HFFc6 (cell line): Measurements from ENCODE around the gene ENTPD3. TPM values are rescaled to one million over a fixed set of nuclear protein-coding genes. Genes with fewer than 3 reads are reported as not detected.

Experiments used
- DNase-seq: peaks from one replicate; pipeline ENCODE4 v3.0.0-alpha.2; 2018
- H3K27ac Mint-ChIP-seq: 2 replicates; pipeline ENCODE4 v1.8.0; 2020; ENCODE audit warnings: mild to moderate bottlenecking, mixed read lengths
- H3K27me3 Mint-ChIP-seq: 2 replicates; pipeline ENCODE4 v1.8.0; 2021; ENCODE audit warnings: mild to moderate bottlenecking, moderate library complexity, mixed read lengths; ENCODE audit not compliant: insufficient read depth
- H3K36me3 Mint-ChIP-seq: 2 replicates; pipeline ENCODE4 v1.8.0; 2021; ENCODE audit warnings: low read depth, mixed read lengths
- H3K4me1 Mint-ChIP-seq: 2 replicates; pipeline ENCODE4 v1.8.0; 2020; ENCODE audit warnings: low read depth, mixed read lengths
- H3K4me3 Mint-ChIP-seq: 2 replicates; pipeline ENCODE4 v1.8.0; 2020; ENCODE audit warnings: mild to moderate bottlenecking, moderate library complexity, mixed read lengths
- H3K9me3 Mint-ChIP-seq: 2 replicates; pipeline ENCODE4 v1.8.0; 2020; ENCODE audit warnings: mild to moderate bottlenecking, mixed read lengths
- CTCF ChIP-seq: fragments of 200-600 bp; sonication (generic); IDR thresholded peaks from 2 replicates; pipeline ENCODE4 v1.5.0; 2021; ENCODE audit warnings: antibody characterized with exemption, mild to moderate bottlenecking
- long read RNA-seq: library from polyadenylated mRNA; unstranded; transcript quantifications from one replicate; pipeline ENCODE4 v2.0.0, GENCODE V29; 2019
- total RNA-seq, 6 experiments: library from RNA; stranded (reverse); fragmentation: NEBNext Ultra II Directional; extraction: Animal tissue kit (Norgen Biotek cat#: 25700); gene quantifications; 2 replicates in 1 of 6; 3 replicates in 5 of 6; pipeline ENCODE4 v1.2.3, GENCODE V29; 2021

ENTPD3 gene
- total RNA-seq: not detected
- long read RNA-seq: 0 reads

- no peak for TF ChIP-seq CTCF
- Mint-ChIP-seq H3K36me3 (no peaks in the 10 kb centered on the region), H3K4me3 (no peak within 1 kb of the TSS), H3K27me3 (peaks cover 24% of the 10 kb centered on the region; the same call in 1 of the 2 replicates), H3K9me3 (no peaks in the 10 kb centered on the region), H3K4me1 (peaks cover 11% of the 10 kb centered on the region), H3K27ac (no peak within 1 kb of the TSS)
- no peak for DNase-seq
Measured at GRCh38 chr3:40387001-40387894, at the start of gene ENTPD3. ENTPD3 (plus strand) TSS chr3:40387184; CDS start chr3:40388058, 874 bp downstream.

GRCh38 chr3:40339871-40340270 is 47.1 kb upstream of the ENTPD3 start:
- no peaks in the 10 kb centered on the region for H3K4me1 Mint-ChIP-seq
- no peak overlapping the region for H3K27ac Mint-ChIP-seq
- DNase-seq: no peak
- no peaks in the 10 kb centered on the region for H3K36me3 Mint-ChIP-seq
- no peak for TF ChIP-seq CTCF
- no peaks in the 10 kb centered on the region for H3K9me3 Mint-ChIP-seq
- no peak overlapping the region for H3K4me3 Mint-ChIP-seq
- peaks cover 2% of the 10 kb centered on the region; the same call in 1 of the 2 replicates for H3K27me3 Mint-ChIP-seq

GRCh38 chr3:40340541-40341170 is 46.3 kb upstream of the ENTPD3 start:
- no peaks in the 10 kb centered on the region for H3K4me1 Mint-ChIP-seq
- DNase-seq: no peak
- H3K9me3 Mint-ChIP-seq: no peaks in the 10 kb centered on the region
- H3K4me3 Mint-ChIP-seq: no peak overlapping the region
- no peak overlapping the region; the same call in 1 of the 2 replicates for H3K27ac Mint-ChIP-seq
- TF ChIP-seq CTCF: no peak
- H3K36me3 Mint-ChIP-seq: no peaks in the 10 kb centered on the region
- H3K27me3 Mint-ChIP-seq: peaks cover 2% of the 10 kb centered on the region; the same call in 1 of the 2 replicates

GRCh38 chr3:40341671-40342070 is 45.3 kb upstream of the ENTPD3 start:
- Mint-ChIP-seq H3K36me3 (no peaks in the 10 kb centered on the region), H3K4me3 (no peak overlapping the region), H3K27me3 (peaks cover 2% of the 10 kb centered on the region; the same call in 1 of the 2 replicates), H3K4me1 (no peaks in the 10 kb centered on the region), H3K27ac (no peak overlapping the region), H3K9me3 (no peaks in the 10 kb centered on the region)
- TF ChIP-seq CTCF: no peak
- DNase-seq: no peak

- no peaks in the 10 kb centered on the region for H3K36me3 Mint-ChIP-seq
- no peak overlapping the region for H3K27ac Mint-ChIP-seq
- no peaks in the 10 kb centered on the region for H3K4me1 Mint-ChIP-seq
- no peak for DNase-seq
- TF ChIP-seq CTCF: no peak
- H3K9me3 Mint-ChIP-seq: no peaks in the 10 kb centered on the region
- H3K27me3 Mint-ChIP-seq: no peaks in the 10 kb centered on the region
- H3K4me3 Mint-ChIP-seq: no peak overlapping the region
Measured at GRCh38 chr3:40350529-40350928, 36.5 kb upstream of the ENTPD3 start.
